ENCODE measurements around the gene OR2L8.

DNA sequence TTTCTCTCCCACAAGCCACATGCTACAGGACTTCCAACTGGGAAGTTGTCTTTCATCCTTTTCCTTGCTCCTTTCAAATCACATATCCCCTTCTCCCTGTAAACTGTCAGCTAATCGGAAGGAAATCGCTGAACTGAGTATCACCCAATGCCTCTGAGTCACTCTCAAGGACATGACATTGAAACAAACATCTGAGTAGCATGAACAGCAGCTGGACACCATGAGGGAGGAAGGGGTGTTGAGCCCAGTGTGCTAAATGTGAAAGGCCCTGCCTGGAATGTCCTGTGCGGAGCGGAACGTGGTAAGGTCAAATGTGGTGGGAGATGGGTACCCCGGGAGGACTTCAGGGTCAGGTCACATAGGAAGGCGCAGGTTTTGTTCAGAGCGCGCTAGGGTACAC lies 23.8 kb upstream of the OR2L8 start, which contains the start of gene OR2AJ1:
- TF ChIP-seq TCF7L2 (IDR thresholded peaks at IDR 0.05; ENCODE audit: borderline replicate concordance, low read depth, low read length) (no peak), ZBTB21 (tag by site-specific recombination; IDR thresholded peaks at IDR 0.05) (no peak)
- TF ChIP-seq, protein P1, sequence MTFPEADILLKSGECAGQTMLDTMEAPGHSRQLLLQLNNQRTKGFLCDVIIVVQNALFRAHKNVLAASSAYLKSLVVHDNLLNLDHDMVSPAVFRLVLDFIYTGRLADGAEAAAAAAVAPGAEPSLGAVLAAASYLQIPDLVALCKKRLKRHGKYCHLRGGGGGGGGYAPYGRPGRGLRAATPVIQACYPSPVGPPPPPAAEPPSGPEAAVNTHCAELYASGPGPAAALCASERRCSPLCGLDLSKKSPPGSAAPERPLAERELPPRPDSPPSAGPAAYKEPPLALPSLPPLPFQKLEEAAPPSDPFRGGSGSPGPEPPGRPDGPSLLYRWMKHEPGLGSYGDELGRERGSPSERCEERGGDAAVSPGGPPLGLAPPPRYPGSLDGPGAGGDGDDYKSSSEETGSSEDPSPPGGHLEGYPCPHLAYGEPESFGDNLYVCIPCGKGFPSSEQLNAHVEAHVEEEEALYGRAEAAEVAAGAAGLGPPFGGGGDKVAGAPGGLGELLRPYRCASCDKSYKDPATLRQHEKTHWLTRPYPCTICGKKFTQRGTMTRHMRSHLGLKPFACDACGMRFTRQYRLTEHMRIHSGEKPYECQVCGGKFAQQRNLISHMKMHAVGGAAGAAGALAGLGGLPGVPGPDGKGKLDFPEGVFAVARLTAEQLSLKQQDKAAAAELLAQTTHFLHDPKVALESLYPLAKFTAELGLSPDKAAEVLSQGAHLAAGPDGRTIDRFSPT (tag by site-specific recombination; IDR thresholded peaks at IDR 0.05) = no peak
